Colon (tissue), 2 donors: ENCODE results near the gene EFR3B.
"Not testable (repeated sequence)": the region's sequence is repeated elsewhere in the genome, so short reads cannot be mapped to it uniquely, and the experiment has no call there.

ENCODE experiments used
- FAIRE-seq: peaks from 2 replicates; lab custom pipeline; 2012; peaks lifted over from hg19 to GRCh38; lab: Jason Lieb, UNC
- donor health status: control.
- donor health status: control.

Gene EFR3B, protein sequence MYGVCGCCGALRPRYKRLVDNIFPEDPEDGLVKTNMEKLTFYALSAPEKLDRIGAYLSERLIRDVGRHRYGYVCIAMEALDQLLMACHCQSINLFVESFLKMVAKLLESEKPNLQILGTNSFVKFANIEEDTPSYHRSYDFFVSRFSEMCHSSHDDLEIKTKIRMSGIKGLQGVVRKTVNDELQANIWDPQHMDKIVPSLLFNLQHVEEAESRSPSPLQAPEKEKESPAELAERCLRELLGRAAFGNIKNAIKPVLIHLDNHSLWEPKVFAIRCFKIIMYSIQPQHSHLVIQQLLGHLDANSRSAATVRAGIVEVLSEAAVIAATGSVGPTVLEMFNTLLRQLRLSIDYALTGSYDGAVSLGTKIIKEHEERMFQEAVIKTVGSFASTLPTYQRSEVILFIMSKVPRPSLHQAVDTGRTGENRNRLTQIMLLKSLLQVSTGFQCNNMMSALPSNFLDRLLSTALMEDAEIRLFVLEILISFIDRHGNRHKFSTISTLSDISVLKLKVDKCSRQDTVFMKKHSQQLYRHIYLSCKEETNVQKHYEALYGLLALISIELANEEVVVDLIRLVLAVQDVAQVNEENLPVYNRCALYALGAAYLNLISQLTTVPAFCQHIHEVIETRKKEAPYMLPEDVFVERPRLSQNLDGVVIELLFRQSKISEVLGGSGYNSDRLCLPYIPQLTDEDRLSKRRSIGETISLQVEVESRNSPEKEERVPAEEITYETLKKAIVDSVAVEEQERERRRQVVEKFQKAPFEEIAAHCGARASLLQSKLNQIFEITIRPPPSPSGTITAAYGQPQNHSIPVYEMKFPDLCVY

DNA sequence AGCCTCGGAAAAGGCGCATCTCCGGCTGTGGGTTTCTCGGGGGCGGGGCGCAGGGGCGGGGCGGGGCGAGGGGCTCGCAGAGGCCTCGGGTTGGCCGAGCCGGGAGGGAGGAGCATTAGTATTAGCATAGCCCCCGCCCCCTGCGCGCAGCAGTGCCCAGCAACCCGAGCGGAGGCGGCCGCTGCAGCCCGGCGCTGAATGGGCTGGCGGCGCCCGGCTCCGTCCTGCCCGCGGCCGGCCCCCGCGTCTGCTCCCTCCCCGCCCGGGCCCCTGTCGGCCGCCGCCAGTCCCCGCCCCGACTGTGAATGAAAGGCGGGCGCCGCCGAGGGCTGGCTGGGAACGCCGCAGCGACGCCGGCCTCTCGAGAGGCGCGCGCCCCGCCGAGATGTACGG lies at the start of gene EFR3B:
TSS of gene EFR3B (plus strand) at position 149 of the 393 bp plus-strand sequence. CDS start at position 386, 237 bp downstream.
- FAIRE-seq: no peak

DNA sequence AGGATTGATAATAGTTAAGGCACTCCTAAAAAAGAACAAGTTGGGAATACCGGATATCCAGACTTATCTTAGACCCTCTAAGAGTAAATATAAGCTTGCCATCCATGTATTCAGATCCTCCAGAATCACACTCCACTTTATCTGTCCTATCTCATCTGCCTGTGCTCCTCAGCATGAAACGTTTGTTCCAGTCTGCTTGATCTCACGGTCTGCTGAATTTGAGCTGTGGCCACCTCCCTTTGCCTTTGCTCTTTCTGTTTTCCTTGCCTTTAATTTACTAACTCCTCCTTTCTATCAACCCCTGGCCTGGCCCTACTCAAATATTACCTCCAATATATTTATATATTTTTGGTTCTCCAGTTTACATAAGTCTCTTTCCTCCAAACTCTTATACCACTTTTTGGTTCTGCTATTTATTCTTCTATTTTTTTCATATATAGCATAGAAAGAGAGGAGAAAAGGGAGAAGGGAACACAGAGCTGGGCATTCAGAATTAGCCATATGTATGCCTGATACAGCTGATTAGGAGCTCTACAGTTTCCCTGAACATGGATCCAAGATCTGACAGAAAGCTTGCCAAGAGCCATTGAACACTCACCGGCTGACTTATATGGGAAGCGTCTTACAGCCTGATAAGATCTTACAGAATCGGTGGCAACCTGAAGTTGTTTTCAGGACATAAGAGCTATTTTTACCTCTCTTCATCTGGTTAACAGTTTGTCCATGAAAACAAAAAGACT lies 48.3 kb upstream of the EFR3B start:
- no peak for FAIRE-seq

DNA sequence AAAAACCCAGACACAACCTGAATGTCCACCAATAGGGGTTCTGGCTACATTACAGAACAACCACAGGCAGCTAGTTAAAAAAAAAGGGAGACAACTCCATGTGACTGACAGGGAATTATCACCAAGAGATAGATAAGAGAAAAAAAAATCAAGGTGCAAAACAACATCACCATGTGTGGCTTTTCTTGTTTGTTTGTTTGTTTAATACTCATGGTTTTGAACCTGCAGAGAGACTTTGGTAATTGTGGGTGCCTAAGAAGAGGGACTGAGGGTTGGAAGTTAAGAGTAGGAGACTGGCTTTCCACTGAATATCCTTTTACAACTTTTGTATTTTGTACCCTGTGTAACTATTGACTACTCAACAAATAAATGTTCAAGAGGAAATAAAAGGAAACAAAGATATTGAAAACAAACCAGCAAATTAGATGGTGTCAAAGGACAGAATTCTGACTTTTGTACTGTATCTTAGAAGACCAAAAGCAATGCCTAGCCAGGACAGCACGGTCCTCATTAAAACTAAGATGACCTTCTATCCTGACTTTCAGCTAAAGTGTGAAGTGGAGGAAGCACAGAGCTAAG lies 47.6 kb upstream of the EFR3B start:
- FAIRE-seq: no peak

- FAIRE-seq: not testable (repeated sequence)
Measured at GRCh38 chr2:24999097-24999496, 42.8 kb upstream of the EFR3B start.

DNA sequence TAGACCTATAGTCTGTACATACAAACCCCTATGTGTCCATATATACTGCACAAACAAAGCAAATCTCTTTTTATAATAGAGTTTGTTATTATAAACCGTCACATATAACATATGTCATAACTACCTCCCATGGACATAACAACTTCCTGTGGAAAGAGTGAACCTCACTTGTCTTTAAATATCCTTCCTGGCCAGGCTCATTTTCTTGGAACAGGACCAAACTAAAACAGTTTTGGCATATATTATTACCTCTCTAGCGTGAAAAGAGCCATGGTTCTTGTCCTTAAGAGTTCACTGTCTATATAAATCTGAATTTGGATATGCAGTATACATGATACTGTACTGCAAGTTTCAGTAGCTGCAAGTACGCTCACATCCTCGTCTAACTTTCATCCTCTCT lies 41.8 kb upstream of the EFR3B start:
- no peak for FAIRE-seq

- no peak for FAIRE-seq
Measured at GRCh38 chr2:25000503-25001324, 41.2 kb upstream of the EFR3B start.

- FAIRE-seq: no peak
Measured at GRCh38 chr2:25001325-25001637, 40.6 kb upstream of the EFR3B start.

DNA sequence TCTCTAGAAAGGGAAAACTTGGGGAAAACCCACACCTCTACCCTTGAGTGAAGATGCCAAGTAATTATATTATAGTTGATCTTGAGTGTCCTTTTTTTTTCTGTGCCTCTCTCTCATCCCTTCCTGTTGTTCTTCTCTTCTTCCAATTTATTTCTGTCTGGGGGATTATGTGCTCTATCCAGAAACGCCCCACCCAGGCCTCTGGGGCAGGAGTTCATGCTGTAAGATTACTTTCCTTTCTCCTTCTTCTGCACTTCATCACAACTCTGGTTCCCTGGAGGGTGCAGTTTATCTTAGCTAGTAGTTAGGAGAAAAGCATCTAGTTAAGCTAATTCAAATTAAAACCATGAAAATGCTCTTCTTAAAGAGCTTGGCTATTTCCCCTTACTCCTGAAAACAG lies 39.8 kb upstream of the EFR3B start:
- FAIRE-seq: no peak

DNA sequence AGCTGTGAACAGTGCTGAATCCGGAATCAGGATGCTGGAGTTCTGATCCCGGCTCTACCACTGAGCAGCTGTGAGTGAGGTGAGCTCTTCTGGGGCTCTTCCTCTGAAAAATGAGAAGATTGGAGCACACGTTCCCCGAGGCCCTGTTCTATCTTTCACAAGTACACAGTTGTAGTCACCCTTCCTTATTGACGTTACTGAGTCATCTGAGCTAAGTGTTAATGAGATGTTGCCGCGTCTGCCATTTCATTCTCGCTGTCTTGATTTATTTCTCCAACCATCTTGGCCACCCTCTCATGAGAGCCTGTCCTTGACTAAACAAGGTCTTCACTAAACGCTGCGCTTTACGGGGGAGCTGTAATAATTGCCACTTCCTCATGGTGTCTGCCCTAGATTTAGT lies 31.9 kb upstream of the EFR3B start:
- FAIRE-seq: no peak

DNA sequence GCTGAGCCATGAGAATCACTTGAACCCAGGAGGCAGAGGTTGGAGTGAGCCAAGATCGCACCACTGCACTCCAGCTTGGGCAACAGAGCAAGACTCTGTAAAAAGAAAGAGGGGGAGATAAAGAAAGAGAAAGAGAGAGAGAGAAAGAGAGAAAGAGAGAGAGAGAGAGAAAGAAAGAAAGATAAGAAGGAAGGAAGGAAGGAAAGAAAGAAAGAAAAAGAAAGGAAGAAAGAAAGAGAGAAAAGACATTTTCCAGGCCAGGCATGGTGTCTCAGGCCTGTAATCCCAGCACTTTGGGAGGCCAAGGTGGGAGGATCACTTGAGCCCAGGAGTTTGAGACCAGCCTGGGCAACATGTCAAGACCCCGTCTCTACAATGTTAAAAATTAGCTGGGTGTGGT lies 30.5 kb upstream of the EFR3B start:
- FAIRE-seq: not testable (repeated sequence)

DNA sequence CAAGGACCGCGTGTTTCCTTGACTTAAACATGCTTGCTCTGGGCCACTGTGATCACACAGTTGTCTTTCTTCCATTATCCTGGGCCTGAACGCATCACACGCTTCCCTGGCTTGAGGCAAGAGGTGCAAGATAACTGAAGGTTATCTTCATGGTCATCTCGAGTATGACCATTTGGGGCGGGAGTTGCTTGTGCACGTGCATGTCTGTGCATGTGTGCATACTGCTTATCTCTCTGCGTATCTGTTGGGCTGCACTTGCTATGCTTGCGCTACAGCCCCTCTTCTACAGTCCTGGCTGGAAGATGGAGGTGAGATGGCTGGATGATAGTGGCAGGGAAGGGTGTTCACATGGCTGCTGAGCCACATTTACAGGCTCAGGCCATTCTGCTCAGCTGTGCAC lies 27.2 kb upstream of the EFR3B start:
- no peak for FAIRE-seq

DNA sequence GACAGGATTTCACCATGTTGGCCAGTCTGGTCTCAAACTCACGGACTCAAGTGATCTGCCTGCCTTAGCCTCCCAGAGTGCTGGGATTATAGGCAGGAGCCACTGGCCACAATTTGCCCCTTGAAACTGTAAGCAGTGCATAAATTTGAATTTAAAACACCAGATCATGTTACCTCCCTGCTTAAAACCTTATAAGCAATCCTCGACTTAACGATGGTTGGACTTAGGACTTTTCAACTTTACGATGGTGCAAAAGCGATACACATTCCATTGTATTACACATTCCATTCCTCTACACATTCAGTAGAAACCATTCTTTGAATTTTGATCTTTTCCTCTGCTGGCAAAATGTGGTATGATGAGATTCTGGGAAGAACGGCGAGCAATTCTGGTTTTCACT lies 23.2 kb upstream of the EFR3B start:
- no peak for FAIRE-seq

DNA sequence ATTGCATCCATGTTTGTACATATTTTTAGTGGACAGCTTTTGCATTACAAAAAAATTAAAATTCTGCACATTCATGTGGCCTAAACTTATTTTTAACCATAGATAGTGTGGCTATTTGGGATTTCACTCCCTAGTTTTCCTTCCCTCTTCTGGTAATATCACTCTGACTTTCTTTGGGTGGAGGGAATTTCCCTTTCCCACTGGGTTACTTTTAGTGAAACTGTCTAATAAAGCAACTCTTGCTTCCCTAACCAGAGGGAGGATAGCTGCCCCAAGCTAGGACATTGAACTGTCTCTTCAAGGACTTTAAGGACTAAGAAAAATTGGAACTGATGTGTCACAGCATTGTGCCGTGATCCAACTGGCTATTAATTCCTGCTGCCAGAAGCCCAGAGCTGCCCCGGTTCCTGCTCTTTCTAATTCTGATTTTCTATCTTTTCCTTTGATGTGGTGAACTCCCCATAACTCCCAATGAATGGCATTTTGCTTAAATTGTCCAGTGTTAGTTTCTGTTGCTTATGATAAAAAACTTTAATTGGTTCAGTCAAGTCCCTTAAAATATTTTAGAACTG lies 20.0 kb upstream of the EFR3B start:
- FAIRE-seq: no peak

GRCh38 chr2:25023333-25023732 lies 18.5 kb upstream of the EFR3B start:
- FAIRE-seq: no peak

DNA sequence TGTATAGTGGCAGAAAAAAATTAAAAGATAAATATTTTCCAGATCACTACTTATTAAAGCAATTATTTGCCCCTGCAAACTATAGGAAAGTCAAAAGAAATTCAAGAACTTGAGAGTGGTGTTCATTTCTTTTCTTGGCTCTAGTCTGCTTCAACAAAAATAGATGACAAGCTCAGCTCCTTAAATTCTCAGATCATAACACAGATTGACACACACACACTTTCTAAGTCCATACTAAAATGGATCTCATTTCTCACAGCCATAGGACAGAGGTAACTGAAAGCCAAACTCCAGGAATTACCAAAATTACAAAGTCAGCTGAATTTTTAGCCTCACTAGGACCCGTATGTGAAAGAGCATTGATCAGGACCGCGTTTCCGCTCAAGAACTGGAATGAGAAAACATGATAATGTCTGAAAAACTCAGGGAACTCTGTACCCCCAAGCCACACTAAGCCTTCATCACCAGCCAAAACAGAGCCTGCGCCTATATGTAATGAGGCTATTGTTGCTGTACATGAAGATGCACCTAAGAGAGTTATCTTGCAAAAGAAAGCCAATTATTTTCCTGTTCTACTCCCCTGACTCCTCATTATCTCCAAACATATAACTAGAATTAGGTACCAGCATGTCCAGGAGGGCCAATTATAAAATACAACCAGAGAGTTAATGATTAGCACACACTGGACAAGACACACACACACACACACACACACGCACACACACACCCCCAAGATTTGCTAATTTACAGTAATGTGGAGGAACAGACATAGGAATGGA lies 16.5 kb upstream of the EFR3B start:
- no peak for FAIRE-seq

GRCh38 chr2:25026008-25026530 lies 15.8 kb upstream of the EFR3B start:
- no peak for FAIRE-seq

GRCh38 chr2:25029183-25029554 lies 12.7 kb upstream of the EFR3B start:
- no peak for FAIRE-seq

DNA sequence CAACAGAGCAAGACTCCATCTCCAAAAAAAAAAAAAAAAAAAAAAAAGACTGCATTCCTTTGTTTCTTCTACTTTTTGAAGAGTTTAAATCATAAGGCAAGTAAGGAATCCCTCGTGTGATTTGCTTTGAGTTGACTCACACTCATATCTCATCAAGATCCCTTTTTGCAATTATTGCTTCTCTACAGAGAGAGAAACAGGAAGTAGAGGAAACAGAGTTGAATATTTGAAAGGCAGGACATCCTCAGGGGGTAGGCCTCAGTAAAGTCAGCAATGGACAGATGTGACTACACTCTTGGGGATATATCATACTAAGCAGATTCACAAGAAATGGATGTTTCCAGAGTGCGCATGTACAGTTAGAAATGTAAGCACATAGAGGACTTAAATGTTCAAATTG lies 11.2 kb upstream of the EFR3B start:
- no peak for FAIRE-seq

DNA sequence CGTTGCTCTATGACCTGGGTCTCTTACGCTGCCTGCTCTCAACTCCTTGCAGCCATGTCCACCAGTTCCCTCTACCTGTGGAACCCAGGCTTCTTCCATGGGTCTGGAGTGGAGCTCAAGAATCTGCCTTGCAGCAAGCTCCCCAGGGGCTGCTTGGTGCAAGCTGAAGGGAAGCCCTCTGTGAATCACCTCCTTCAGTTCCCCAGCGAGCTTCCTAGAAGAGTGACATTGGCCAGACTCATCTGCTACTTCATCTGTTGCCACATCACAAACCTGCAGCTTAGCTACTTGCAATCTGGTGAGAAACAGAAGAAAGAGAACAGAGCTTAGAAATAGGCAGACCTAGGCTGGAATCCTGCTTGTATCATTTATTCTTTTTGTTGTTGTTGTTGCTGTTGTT lies 9.8 kb upstream of the EFR3B start:
- no peak for FAIRE-seq

DNA sequence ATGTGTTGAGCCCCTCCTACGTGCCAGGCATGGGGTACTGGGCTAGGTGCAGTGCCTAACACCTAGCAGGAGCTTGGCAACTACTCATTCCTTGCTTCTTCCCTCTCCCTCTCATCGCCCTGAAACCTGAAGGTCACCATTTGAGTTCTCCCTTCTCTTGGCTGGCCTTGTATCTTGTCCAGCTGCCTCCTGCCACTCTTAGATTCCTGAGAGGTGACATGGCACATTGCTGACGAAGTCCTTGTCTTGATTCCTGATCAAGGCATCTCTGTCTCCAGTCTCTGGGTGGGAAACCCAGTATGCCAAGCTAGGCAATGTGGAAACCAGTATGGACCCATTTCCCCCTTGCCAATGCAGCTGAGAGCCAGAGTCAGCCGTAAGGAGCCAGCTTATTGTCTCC lies 9.0 kb upstream of the EFR3B start:
- FAIRE-seq: no peak
